ENCODE data around the gene DNAH14. TPM values are rescaled to one million over a fixed set of nuclear protein-coding genes. Genes with fewer than 3 reads are reported as not detected.
"Not testable (repeated sequence)": the region's sequence is repeated elsewhere in the genome, so short reads cannot be mapped to it uniquely, and the experiment has no call there.

DNAH14 gene
- total RNA-seq, 1 donor from 2014 or later = 4.8 TPM

- DNase-seq (ENCODE audit: low spot score) = no peak
These were observed 66.1 kb downstream of the DNAH14 start for GRCh38 chr1:224995602-224996001.

- DNase-seq (ENCODE audit: low spot score) = no peak
These were observed 66.8 kb downstream of the DNAH14 start for GRCh38 chr1:224996266-224996665.

- no peak for DNase-seq (ENCODE audit: low spot score)
These were observed 68.7 kb downstream of the DNAH14 start for GRCh38 chr1:224998185-224998584.

- no peak for DNase-seq (ENCODE audit: low spot score)
These were observed 74.9 kb downstream of the DNAH14 start for GRCh38 chr1:225004396-225004795.

- DNase-seq (ENCODE audit: low spot score) = not testable (repeated sequence)
These were observed 76.9 kb downstream of the DNAH14 start for GRCh38 chr1:225006352-225006751.

- not testable (repeated sequence) for DNase-seq (ENCODE audit: low spot score)
These were observed 78.6 kb downstream of the DNAH14 start for GRCh38 chr1:225008050-225008449.

GRCh38 chr1:225021037-225021436, 91.6 kb downstream of the DNAH14 start:
- no peak for DNase-seq (ENCODE audit: low spot score)

- no peak for DNase-seq (ENCODE audit: low spot score)
These were observed 97.2 kb downstream of the DNAH14 start for GRCh38 chr1:225026701-225027100.

GRCh38 chr1:225036441-225036840, 107.0 kb downstream of the DNAH14 start:
- DNase-seq (ENCODE audit: low spot score) = not testable (repeated sequence)

- DNase-seq (ENCODE audit: low spot score) = no peak
These were observed 112.8 kb downstream of the DNAH14 start for GRCh38 chr1:225042263-225042662.

- no peak for DNase-seq (ENCODE audit: low spot score)
These were observed 114.8 kb downstream of the DNAH14 start for GRCh38 chr1:225044258-225044657.

GRCh38 chr1:225049594-225049993, 120.1 kb downstream of the DNAH14 start:
- no peak for DNase-seq (ENCODE audit: low spot score)

GRCh38 chr1:225063722-225064121, 134.2 kb downstream of the DNAH14 start:
- no peak for DNase-seq (ENCODE audit: low spot score)

GRCh38 chr1:225070972-225071371, 141.5 kb downstream of the DNAH14 start:
- DNase-seq (ENCODE audit: low spot score) = no peak

- no peak for DNase-seq (ENCODE audit: low spot score)
These were observed 167.7 kb downstream of the DNAH14 start for GRCh38 chr1:225097175-225097574.

- DNase-seq (ENCODE audit: low spot score) = no peak
These were observed 181.5 kb downstream of the DNAH14 start for GRCh38 chr1:225111000-225111399.

- no peak for DNase-seq (ENCODE audit: low spot score)
These were observed 183.8 kb downstream of the DNAH14 start for GRCh38 chr1:225113265-225113664.

- no peak for DNase-seq (ENCODE audit: low spot score)
These were observed 185.0 kb downstream of the DNAH14 start for GRCh38 chr1:225114354-225114990.

- DNase-seq (ENCODE audit: low spot score) = no peak
These were observed 189.8 kb downstream of the DNAH14 start for GRCh38 chr1:225119307-225119706.

GRCh38 chr1:225121095-225121494, 191.6 kb downstream of the DNAH14 start:
- DNase-seq (ENCODE audit: low spot score) = no peak

GRCh38 chr1:225131869-225132268, 202.4 kb downstream of the DNAH14 start:
- no peak for DNase-seq (ENCODE audit: low spot score)

- no peak for DNase-seq (ENCODE audit: low spot score)
These were observed 208.5 kb downstream of the DNAH14 start for GRCh38 chr1:225137976-225138375.

- no peak for DNase-seq (ENCODE audit: low spot score)
These were observed 213.5 kb downstream of the DNAH14 start for GRCh38 chr1:225143001-225143400.

- no peak for DNase-seq (ENCODE audit: low spot score)
These were observed 217.0 kb downstream of the DNAH14 start for GRCh38 chr1:225146478-225146877.
